ENCODE data around the gene DENND1B.

GRCh38 chr1:197572169-197572568 lies 203.1 kb downstream of the DENND1B start:
- TF ChIP-seq POLR2A (IDR thresholded peaks at IDR 0.05): no peak
- TF ChIP-seq CTCF (IDR thresholded peaks at IDR 0.05): no peak
